Progenitor cell of endocrine pancreas (in vitro differentiated cells): ENCODE results near the gene OR2AG1. TPM values are rescaled to one million over a fixed set of nuclear protein-coding genes. Genes with fewer than 3 reads are reported as not detected.

Source experiments
- DNase-seq: peaks from one replicate; pipeline ENCODE4 v3.0.0; 2021; ENCODE audit warnings: low spot score; ENCODE audit not compliant: unreplicated experiment
- H3K27ac Mint-ChIP-seq: 2 replicates; pipeline ENCODE4 v1.8.0; 2021; ENCODE audit warnings: mild to moderate bottlenecking, moderate library complexity, mixed read lengths
- H3K27me3 Mint-ChIP-seq: 2 replicates; pipeline ENCODE4 v1.8.0; 2021; ENCODE audit warnings: mixed read lengths
- H3K36me3 Mint-ChIP-seq: 2 replicates; pipeline ENCODE4 v1.8.0; 2022; ENCODE audit warnings: mixed read lengths; ENCODE audit not compliant: insufficient read depth
- H3K4me1 Mint-ChIP-seq: 2 replicates; pipeline ENCODE4 v1.8.0; 2021; ENCODE audit warnings: low read depth, mixed read lengths
- H3K4me3 Mint-ChIP-seq: 2 replicates; pipeline ENCODE4 v1.8.0; 2021; ENCODE audit warnings: low read depth, mild to moderate bottlenecking, moderate library complexity, mixed read lengths
- H3K9me3 Mint-ChIP-seq: 2 replicates; pipeline ENCODE4 v1.8.0; 2021; ENCODE audit warnings: low read depth, mixed read lengths
- CTCF ChIP-seq: fragments of 200-600 bp; sonication (generic); IDR thresholded peaks from one replicate; pipeline ENCODE4 v1.5.0; 2021; ENCODE audit warnings: antibody characterized with exemption, mild to moderate bottlenecking; ENCODE audit not compliant: unreplicated experiment
- total RNA-seq: library from RNA; stranded (reverse); gene quantifications from 2 replicates; pipeline ENCODE4 v1.2.1, GENCODE V29; 2021

Gene OR2AG1
- total RNA-seq, 1 donor from 2014 or later: not detected

DNA sequence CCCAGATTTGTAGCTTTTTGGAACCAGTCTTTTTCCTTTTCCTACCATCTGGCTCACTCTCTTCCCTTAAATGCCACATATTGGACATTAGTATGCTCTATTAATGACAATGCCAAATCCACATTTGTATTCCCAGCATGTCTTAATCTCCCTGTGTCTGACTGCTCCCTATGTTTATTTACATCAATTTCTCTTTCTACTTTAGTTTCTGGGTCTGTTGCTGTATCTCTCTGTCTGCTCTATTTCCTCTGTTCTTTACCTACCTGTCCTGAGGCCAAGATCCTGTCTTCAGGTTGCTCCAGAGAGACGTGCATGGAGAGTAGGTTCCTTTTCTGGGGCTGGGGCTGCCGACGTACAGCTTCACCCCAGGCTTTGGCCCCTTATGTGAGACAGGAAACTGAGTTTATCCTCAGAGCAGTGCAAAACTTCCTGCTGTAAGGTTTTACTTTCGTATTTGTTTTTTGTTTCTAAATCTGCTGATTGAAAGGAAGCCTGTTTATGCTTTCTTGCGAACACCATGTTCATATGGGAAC is 36.7 kb upstream of the OR2AG1 start:
- peaks cover 3% of the 10 kb centered on the region for H3K9me3 Mint-ChIP-seq
- peaks cover 3% of the 10 kb centered on the region for H3K27me3 Mint-ChIP-seq
- TF ChIP-seq CTCF: no peak
- no peak for DNase-seq
- no peaks in the 10 kb centered on the region for H3K4me1 Mint-ChIP-seq
- no peaks in the 10 kb centered on the region for H3K36me3 Mint-ChIP-seq
- H3K27ac Mint-ChIP-seq: no peak overlapping the region
- no peak overlapping the region for H3K4me3 Mint-ChIP-seq

GRCh38 chr11:6746626-6747025 is 36.2 kb upstream of the OR2AG1 start:
- no peak overlapping the region for H3K4me3 Mint-ChIP-seq
- H3K36me3 Mint-ChIP-seq: no peaks in the 10 kb centered on the region
- no peak overlapping the region for H3K27ac Mint-ChIP-seq
- no peak for TF ChIP-seq CTCF
- no peaks in the 10 kb centered on the region for H3K4me1 Mint-ChIP-seq
- H3K9me3 Mint-ChIP-seq: peaks cover 3% of the 10 kb centered on the region
- peaks cover 3% of the 10 kb centered on the region for H3K27me3 Mint-ChIP-seq
- DNase-seq: no peak

GRCh38 chr11:6747097-6747668 is 35.6 kb upstream of the OR2AG1 start:
- Mint-ChIP-seq H3K27ac (no peak overlapping the region), H3K27me3 (peaks cover 3% of the 10 kb centered on the region), H3K9me3 (peaks cover 3% of the 10 kb centered on the region), H3K4me1 (no peaks in the 10 kb centered on the region), H3K4me3 (no peak overlapping the region), H3K36me3 (no peaks in the 10 kb centered on the region)
- DNase-seq: no peak
- no peak for TF ChIP-seq CTCF

- Mint-ChIP-seq H3K27ac (no peak overlapping the region), H3K36me3 (no peaks in the 10 kb centered on the region), H3K4me1 (peaks cover 15% of the 10 kb centered on the region), H3K4me3 (no peak overlapping the region), H3K9me3 (peaks cover 3% of the 10 kb centered on the region), H3K27me3 (peaks cover 3% of the 10 kb centered on the region)
- DNase-seq: peak; percentile 30
- peak; percentile 81 for TF ChIP-seq CTCF
Observed at GRCh38 chr11:6755303-6755952, 27.4 kb upstream of the OR2AG1 start.

DNA sequence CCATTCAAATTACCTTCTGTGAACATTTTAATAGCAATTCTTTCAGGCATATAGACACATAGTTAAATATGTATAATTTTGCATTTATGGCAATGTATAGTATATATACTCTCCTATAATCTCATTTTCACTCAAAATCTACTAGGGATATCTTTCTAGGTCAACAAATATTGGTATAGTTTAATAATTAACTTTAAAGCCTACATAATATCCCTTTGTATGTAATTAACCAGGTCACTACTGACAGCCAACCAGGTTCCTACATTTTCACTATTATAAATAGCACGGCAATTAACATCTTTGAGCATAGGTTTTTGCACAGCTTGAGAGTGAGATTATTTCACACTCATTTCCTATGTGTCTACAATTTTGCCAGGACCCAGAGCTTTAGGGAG is 26.9 kb upstream of the OR2AG1 start:
- Mint-ChIP-seq H3K9me3 (peaks cover under 1% of the 10 kb centered on the region), H3K27ac (no peak overlapping the region), H3K4me1 (peaks cover 15% of the 10 kb centered on the region), H3K36me3 (no peaks in the 10 kb centered on the region), H3K27me3 (peaks cover under 1% of the 10 kb centered on the region), H3K4me3 (no peak overlapping the region)
- no peak for DNase-seq
- TF ChIP-seq CTCF: no peak
